Vagina (tissue), 2 donors: ENCODE results near the gene LAMC1. TPM values are rescaled to one million over a fixed set of nuclear protein-coding genes. Genes with fewer than 3 reads are reported as not detected.
"Not testable (repeated sequence)": the region's sequence is repeated elsewhere in the genome, so short reads cannot be mapped to it uniquely, and the experiment has no call there.

Source experiments
- DNase-seq, 2 donors: peaks; one replicate each; pipeline ENCODE4 v3.0.0-alpha.2; 2017; ENCODE audit errors: extremely low spot score in 2 of 2
- H3K27ac ChIP-seq: fragments of 200-600 bp; sonication (generic); one replicate; pipeline ENCODE4 v1.5.1; 2019
- H3K27me3 ChIP-seq: fragments of 200-600 bp; sonication (generic); one replicate; pipeline ENCODE4 v1.5.1; 2019
- H3K36me3 ChIP-seq, 2 donors: fragments of 200-600 bp; sonication (generic); one replicate each; pipeline ENCODE4 v1.5.1; 2017 to 2019
- H3K4me1 ChIP-seq: fragments of 200-600 bp; sonication (generic); one replicate; pipeline ENCODE4 v1.5.1; 2019
- H3K4me3 ChIP-seq, 2 donors: fragments of 200-600 bp; sonication (generic); 1 replicate in 1 of 2; 2 replicates in 1 of 2; pipeline ENCODE4 v1.5.1; 2016 to 2019
- H3K9me3 ChIP-seq: fragments of 200-600 bp; sonication (generic); one replicate; pipeline ENCODE4 v1.5.1; 2019
- POLR2A ChIP-seq, 2 donors: fragments of 450-650 bp; IDR thresholded peaks; one replicate each; pipeline ENCODE4 v1.6.1; 2017; ENCODE audit warnings: antibody characterized with exemption in 2 of 2, mild to moderate bottlenecking in 2 of 2, moderate library complexity in 2 of 2
- POLR2AphosphoS5 ChIP-seq, 2 donors: sonication (generic); formaldehyde crosslinking; IDR thresholded peaks; one replicate each; pipeline ENCODE4 v1.9.0; 2017; ENCODE audit warnings: antibody characterized with exemption in 2 of 2, mild to moderate bottlenecking in 2 of 2, low read depth in 1 of 2; ENCODE audit not compliant: insufficient read depth in 1 of 2
- intact Hi-C: fragments of 100-400 bp; cut with DNase I; formaldehyde crosslinking; loops from one replicate; pipeline ENCODE4 v1.15.1; 2023
- total RNA-seq: library from RNA; depleted of rRNA; stranded (reverse); fragments of >200 nt; gene quantifications from one replicate; pipeline ENCODE4 v1.2.3, GENCODE V29; 2016
- TF ChIP-seq, protein P1 (sequence below), 3 experiments: fragments of 450-650 bp in 2 of 3; fragments of 200-600 bp in 1 of 3; sonication (generic) in 1 of 3; IDR thresholded peaks; one replicate each; pipeline ENCODE4 v1.5.1; 2017 to 2019; ENCODE audit warnings: antibody characterized with exemption in 3 of 3, mild to moderate bottlenecking in 2 of 3, moderate library complexity in 2 of 3

LAMC1 gene
- total RNA-seq, 1 donor from 2014 or later: 217 TPM

DNA sequence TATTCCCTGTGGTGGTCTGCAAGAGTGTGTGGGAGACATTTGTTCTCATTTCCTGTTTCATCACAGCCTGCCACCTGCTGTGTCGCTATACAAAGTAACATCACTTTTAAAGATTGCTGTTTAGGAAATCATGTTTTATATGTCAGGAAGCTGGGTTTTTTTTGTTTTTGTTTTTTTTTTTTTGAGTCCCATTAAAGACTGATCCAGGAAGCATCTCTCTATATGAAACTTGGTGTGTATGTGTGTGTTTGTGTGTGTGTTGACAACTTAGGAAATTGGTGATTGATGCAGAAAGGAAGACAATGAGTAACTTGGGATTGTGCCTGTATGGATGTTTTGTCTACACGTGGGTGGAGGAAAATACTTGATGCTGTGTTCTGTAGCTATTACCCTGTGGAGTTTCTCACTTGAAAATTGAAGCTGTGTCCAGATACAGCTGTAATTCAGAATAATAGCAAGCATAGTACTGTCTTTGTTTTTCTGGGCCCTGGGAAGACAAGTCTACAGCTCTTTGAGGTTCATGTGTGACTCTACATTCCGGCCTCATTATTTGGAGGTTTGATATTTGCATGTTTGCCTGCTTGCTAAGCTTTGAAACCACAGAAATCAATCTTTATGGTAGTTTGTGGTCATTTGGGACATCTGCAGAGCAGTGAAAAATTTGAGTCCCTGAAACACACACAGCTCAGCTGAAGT lies 47.9 kb downstream of the LAMC1 start:
- TF ChIP-seq, protein P1, sequence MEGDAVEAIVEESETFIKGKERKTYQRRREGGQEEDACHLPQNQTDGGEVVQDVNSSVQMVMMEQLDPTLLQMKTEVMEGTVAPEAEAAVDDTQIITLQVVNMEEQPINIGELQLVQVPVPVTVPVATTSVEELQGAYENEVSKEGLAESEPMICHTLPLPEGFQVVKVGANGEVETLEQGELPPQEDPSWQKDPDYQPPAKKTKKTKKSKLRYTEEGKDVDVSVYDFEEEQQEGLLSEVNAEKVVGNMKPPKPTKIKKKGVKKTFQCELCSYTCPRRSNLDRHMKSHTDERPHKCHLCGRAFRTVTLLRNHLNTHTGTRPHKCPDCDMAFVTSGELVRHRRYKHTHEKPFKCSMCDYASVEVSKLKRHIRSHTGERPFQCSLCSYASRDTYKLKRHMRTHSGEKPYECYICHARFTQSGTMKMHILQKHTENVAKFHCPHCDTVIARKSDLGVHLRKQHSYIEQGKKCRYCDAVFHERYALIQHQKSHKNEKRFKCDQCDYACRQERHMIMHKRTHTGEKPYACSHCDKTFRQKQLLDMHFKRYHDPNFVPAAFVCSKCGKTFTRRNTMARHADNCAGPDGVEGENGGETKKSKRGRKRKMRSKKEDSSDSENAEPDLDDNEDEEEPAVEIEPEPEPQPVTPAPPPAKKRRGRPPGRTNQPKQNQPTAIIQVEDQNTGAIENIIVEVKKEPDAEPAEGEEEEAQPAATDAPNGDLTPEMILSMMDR (IDR thresholded peaks at IDR 0.05): no peak
- TF ChIP-seq POLR2AphosphoS5 (IDR thresholded peaks at IDR 0.05; ENCODE audit: insufficient read depth in 1 of 2, low read depth in 1 of 2) (no peak), POLR2A (IDR thresholded peaks at IDR 0.05) (no peak)
- intact Hi-C loops: loop anchor here (10.0 kb wide), 1 partner anchor 46 kb away; the partner anchor contains the start of gene LAMC1
- Histone ChIP-seq H3K4me3 (no peak overlapping the region), H3K9me3 (no peaks in the 10 kb centered on the region), H3K36me3 (no peaks in the 10 kb centered on the region), H3K4me1 (peaks cover 68% of the 10 kb centered on the region), H3K27me3 (no peaks in the 10 kb centered on the region), H3K27ac (no peak overlapping the region)
- DNase-seq: no peak

DNA sequence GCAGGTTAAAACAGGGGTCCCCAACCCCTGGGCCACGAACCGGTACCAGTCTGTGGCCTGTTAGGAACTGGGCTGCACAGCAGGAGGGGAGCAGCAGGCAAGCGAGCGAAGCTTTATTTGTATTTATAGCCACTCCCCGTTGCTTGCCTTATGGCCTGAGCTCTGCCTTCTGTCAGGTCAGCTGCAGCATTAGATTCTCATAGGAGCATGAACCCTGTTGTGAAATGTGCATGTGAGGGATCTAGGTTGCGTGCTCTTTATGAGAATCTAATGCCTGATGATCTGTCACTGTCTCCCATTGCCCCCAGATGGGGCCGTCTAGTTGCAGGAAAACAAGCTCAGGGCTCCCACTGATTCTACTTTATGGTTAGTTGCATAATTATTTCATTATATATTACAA lies 49.4 kb downstream of the LAMC1 start:
- not testable (repeated sequence) for H3K27ac ChIP-seq
- H3K4me1 ChIP-seq: peaks cover 83% of the 10 kb centered on the region

DNA sequence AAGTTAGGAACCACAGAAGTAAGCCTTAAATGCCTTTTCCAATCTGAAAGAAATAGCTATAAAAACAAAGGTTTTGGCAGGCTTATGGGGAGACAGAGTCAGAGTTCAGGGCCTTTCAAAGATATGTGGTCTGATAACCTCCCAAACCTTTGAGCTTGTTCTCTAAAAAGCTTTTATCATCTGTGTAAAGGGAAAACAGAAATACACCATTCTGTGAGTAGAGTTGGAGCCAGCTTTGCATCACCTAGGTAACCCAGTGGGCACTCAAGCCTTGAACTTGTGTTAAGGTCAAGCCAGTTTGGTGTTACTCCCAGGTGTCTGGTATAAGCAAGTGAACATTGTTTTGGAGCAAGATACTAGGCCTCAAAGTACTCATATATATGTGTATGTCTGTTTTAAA lies 50.1 kb downstream of the LAMC1 start:
- H3K9me3 ChIP-seq: no peaks in the 10 kb centered on the region
- intact Hi-C loops: loop anchor here (10.0 kb wide), 1 partner anchor 49 kb away; the partner anchor contains the start of gene LAMC1

More for the DNA sequence above, 49.4 kb downstream of the LAMC1 start:
- not testable (repeated sequence) for DNase-seq, H3K4me3 ChIP-seq, H3K27me3 ChIP-seq, H3K36me3 ChIP-seq, H3K9me3 ChIP-seq
- intact Hi-C loops: loop anchor here (10.0 kb wide), 1 partner anchor 48 kb away; the partner anchor contains the start of gene LAMC1

DNA sequence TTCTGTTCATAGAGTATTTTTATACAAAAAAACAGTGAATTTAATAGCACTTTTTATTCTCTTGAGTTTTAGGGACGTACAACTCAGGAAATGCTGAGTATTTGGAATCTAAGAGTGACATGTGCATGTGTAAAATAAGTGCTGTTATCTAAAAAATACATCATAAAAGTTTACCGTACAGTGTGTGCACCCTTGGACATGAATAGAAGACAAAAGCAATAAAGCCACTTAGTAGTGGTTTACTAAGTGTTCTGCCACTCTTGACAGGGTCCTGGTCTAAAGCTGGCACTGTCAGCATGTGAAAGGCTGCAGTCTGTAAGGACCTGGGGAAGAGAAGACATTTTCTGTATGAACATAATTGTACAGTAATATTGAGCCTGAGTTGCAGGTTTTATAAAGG lies 51.0 kb downstream of the LAMC1 start:
- DNase-seq: no peak
- Histone ChIP-seq H3K4me1 (peaks cover 75% of the 10 kb centered on the region), H3K27me3 (no peaks in the 10 kb centered on the region), H3K27ac (no peak overlapping the region), H3K9me3 (no peaks in the 10 kb centered on the region), H3K4me3 (no peak overlapping the region), H3K36me3 (no peaks in the 10 kb centered on the region)
- TF ChIP-seq POLR2A (IDR thresholded peaks at IDR 0.05): no peak
- no peak for TF ChIP-seq POLR2AphosphoS5 (IDR thresholded peaks at IDR 0.05; ENCODE audit: insufficient read depth in 1 of 2, low read depth in 1 of 2)
- TF ChIP-seq, protein P1 (IDR thresholded peaks at IDR 0.05): no peak
- intact Hi-C loops: loop anchor here (10.0 kb wide), 1 partner anchor 49 kb away; the partner anchor contains the start of gene LAMC1

More for the DNA sequence above, 50.1 kb downstream of the LAMC1 start:
- no peaks in the 10 kb centered on the region for H3K27me3 ChIP-seq
- DNase-seq: no peak
- peaks cover 79% of the 10 kb centered on the region for H3K4me1 ChIP-seq
- no peak overlapping the region for H3K27ac ChIP-seq
- TF ChIP-seq POLR2AphosphoS5 (IDR thresholded peaks at IDR 0.05; ENCODE audit: insufficient read depth in 1 of 2, low read depth in 1 of 2): no peak
- TF ChIP-seq, protein P1 (IDR thresholded peaks at IDR 0.05): no peak
- TF ChIP-seq POLR2A (IDR thresholded peaks at IDR 0.05): no peak
- no peaks in the 10 kb centered on the region for H3K36me3 ChIP-seq
- H3K4me3 ChIP-seq: no peak overlapping the region

DNA sequence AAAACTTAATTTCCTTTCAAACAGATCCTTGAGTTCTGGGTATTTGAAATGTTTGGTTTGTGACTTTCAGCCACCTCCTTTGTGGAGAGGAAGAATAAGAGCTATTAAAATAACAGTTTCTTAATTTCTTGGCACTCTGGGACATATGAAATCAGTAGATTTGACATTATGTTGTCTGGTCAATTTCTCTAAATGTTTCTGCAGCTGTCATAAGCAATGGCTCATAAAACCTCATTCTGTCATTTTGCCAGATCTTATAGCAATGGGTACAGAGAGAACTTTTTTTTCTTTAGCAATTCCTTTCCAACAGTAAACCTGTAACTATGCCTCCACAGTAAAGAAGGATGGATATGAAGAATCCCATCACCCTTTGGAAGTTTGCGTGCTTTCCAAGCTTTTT lies 52.6 kb downstream of the LAMC1 start:
- intact Hi-C loops: loop anchor here (10.0 kb wide), 1 partner anchor 51 kb away; the partner anchor contains the start of gene LAMC1
- H3K4me3 ChIP-seq: no peak overlapping the region
- DNase-seq: no peak
- H3K36me3 ChIP-seq: no peaks in the 10 kb centered on the region
- TF ChIP-seq POLR2AphosphoS5 (IDR thresholded peaks at IDR 0.05; ENCODE audit: insufficient read depth in 1 of 2, low read depth in 1 of 2) (no peak), POLR2A (IDR thresholded peaks at IDR 0.05) (no peak)
- TF ChIP-seq, protein P1 (IDR thresholded peaks at IDR 0.05): no peak
- no peaks in the 10 kb centered on the region for H3K9me3 ChIP-seq
- H3K4me1 ChIP-seq: peaks cover 82% of the 10 kb centered on the region
- H3K27me3 ChIP-seq: no peaks in the 10 kb centered on the region
- H3K27ac ChIP-seq: no peak overlapping the region
